GM18868 (cell line): Measurements from ENCODE around the gene GOLGA8K.
"Not testable (repeated sequence)": the region's sequence is repeated elsewhere in the genome, so short reads cannot be mapped to it uniquely, and the experiment has no call there.

Source experiments
- ATAC-seq: cut with Tn5 transposase; IDR thresholded peaks from one replicate; pipeline ENCODE4 v1.9.1; 2021; ENCODE audit warnings: mild to moderate bottlenecking, moderate library complexity; ENCODE audit not compliant: unreplicated experiment

The GOLGA8K gene

DNA sequence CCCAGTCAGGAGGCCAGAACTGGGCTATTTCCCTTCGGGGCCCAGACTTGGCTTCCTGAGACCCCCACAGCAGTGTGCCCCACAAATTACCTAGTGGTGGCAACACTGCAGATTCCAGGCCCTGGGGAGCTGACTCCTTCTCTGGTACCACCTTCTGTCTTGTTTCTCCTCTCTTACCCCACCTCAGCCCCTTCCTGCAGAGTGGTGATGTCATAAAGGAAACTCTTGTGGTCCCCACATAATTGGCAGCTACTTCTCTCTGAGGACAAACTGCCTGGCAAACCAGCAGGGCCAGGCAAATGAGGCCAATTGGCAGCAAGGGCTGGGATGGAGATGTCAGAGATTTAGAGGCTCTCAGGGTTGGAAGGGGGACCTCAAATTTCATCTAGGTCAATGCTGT is 44.6 kb downstream of the GOLGA8K start:
- not testable (repeated sequence) for ATAC-seq

DNA sequence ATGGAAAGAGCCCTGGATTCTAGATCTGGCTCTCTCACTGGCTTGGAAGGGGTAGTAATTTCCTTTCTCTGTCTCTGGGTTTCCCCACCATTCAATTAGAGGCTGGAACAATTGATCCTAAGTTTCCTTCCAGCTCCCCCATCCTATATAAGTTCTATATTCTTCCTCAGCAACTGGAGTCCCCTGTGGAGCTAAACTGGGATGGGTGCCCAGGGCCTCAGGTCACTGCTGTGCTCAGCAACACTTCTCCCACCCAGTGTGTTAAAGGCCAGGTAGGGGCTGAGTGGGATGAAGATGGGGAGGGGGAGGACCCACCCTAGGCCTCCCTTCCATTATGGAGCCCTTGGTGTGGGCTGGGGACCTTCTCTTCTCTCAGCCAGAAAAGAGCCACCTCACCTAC is 46.2 kb downstream of the GOLGA8K start:
- not testable (repeated sequence) for ATAC-seq

- ATAC-seq = not testable (repeated sequence)
These were observed 50.3 kb downstream of the GOLGA8K start for GRCh38 chr15:32352748-32353147.

DNA sequence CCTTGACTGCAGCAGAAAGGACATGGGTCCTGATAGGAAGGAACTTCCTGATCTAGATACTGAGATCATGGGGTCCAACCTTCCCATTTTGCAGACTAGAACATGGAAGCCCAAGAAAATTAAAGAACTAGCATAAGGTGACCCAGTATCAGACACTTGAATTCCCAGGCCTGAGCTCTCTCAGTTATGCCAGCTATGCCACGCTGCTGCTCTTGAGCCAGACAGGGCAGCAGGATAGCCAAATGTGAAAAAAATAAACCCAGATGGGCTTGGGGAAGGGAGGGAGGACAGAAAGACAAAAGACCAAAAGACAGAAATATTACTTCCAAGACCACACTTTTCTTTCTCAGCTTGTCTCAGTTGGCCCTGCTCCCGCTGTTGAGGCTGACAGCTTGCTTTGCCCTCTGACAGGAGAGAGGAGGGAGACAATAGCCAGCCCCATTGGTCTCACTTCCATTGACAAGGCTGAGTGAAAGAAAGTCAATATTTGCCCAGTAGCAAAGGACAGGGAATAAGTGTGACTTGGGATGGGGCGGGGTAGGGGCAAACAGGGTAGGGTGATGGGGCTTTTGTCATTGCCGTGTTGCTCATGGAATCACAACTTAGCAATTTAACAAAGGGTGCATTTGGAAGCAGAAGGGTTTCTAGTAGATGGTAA is 52.4 kb downstream of the GOLGA8K start:
- ATAC-seq = not testable (repeated sequence)

DNA sequence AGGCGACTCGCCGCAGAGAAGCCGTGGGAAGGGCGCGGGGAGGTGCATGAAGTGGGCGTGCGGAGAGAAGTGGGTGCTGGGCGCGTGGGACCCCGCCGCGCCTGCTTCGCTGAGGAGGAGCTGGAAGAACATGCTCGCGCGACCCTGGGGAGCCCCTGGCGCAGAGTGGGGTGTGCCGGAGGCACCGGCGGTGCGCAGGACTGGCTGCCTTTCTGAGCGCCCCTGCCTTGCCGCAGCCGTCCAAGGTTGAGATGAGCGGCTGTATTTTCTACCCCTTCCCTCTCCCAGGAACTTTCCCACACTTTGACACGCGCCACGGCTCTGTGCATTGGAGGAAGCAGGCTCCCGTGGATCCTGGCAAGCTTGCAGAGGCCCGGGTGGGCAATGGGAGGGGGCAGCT is 56.1 kb downstream of the GOLGA8K start:
- ATAC-seq = not testable (repeated sequence)

DNA sequence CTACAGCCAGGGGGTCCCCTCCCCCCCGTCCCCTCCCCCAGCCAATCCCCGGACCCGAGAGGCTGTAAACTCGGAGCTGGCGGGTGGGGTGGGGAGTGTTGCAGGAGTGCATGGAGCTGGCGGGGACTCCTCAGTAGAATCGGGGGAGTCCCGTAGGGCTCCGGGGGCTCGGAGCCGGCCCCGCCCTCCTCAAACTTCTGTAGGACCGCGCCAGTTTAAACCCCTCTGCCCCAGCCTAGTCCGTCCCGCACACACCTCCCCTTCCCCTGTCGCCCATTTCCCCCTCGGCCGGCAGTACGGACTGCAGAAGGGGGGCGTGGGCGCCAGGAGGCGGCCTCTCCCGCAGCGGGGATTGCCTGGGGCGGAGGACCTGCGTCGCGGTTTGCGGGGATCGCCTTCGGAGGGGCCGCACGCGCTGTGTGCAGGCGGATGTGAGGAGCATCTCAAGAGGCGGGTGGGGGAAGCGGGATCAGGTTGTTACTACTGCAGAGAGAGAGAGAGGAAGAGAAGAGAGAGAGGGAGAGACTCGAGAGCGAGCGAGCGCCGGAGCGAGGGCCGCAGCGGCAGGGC is 57.0 kb downstream of the GOLGA8K start:
- not testable (repeated sequence) for ATAC-seq

DNA sequence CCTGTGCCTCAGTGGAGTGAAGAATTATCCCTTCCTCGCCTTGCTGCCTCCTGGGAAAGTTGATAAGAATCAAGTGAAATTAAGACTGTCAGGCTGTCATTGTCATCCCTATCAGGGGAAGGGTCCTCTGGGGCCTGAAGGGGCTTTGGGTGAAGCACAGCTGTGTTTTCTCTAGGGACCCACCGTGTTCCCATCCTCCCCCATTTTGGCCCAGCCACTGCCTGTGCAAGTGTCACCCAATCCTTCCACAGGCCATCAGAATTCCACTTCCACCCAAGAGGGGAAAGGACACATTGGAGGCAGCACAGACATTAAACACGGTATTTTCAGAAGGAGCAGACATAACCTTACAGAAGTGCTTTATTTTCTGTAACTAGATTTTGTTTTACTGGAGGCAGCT is 59.2 kb downstream of the GOLGA8K start:
- ATAC-seq = not testable (repeated sequence)
